ENCODE data around the gene MDK. TPM values are rescaled to one million over a fixed set of nuclear protein-coding genes. Genes with fewer than 3 reads are reported as not detected.
A peak's percentile ranks its signal among the peaks of the same experiment; 100 is the strongest.

Gene MDK, protein sequence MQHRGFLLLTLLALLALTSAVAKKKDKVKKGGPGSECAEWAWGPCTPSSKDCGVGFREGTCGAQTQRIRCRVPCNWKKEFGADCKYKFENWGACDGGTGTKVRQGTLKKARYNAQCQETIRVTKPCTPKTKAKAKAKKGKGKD
- 1 to 10 TPM; 5.8 to 8.6 (median 8.3) TPM for total RNA-seq
- 2.9 TPM for total RNA-seq (2013)
- total RNA-seq, result 0.27 to 3.8 (median 1.5) reads per million in 29 experiments

DNA sequence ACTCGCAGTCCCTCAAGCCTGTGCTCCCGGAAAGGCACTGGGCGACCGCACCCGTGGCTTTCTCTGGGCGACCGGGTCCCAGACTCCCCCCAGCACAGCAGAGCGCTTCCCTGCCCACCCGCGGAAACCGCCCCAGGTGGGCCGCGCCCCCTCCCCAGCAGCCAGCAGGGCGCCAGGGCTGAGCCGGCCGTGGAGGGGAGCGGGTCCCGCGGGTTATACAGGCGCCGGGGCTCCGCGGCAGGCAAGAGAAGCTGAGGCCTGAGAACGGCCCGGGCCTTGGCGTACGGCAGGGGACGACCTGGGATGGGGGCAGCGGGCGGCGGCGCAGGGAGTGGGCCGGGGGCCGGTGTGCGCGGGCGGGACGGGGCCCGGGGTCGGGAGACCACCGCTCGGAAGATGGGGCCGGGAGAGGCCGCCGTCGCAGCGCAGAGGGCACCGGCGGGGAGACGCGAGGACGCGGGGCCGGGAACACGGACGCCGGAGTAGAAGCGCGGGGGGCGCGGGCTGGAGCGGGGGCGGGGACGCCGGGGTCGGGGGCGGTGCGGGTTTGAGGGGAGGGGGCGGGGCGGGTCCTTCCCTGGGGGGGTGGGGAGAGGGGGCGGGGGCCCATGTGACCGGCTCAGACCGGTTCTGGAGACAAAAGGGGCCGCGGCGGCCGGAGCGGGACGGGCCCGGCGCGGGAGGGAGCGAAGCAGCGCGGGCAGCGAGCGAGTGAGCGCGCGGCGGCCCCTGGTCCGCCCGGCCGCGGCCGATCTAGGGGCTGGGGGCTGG lies at the start of gene MDK:
Gene MDK, plus strand, starts transcription at position 622 of the 771 bp plus-strand sequence. CDS start 389 bp downstream, outside the sequence.
- Mint-ChIP-seq H3K27ac (peak within 1 kb of the TSS in 1 of 2 donors; percentile 70), H3K36me3 (peaks cover 17% of the 10 kb centered on the region), H3K4me1 (peaks cover 7 to 11% (median 10%) of the 10 kb centered on the region in 3 donors), H3K4me3 (peak within 1 kb of the TSS; percentile 72 to 82 (median 79)), H3K27me3 (peaks cover 5 to 29% of the 10 kb centered on the region in 2 donors), H3K9me3 (no peaks in the 10 kb centered on the region)
- DNase-seq (no peak), ATAC-seq (replicated peaks in 1 of 4) (peak; percentile 9 to 18 (median 16))
- peak within 1 kb of the TSS; percentile 67 to 77 for H3K4me3 ChIP-seq (ENCODE audit: control insufficient read depth in 1 of 2, extremely low read depth in 1 of 2, low read length in 1 of 2)
- peaks cover 6 to 37% of the 10 kb centered on the region in 2 experiments for H3K4me1 ChIP-seq (ENCODE audit: control insufficient read depth in 1 of 2, extremely low read depth in 1 of 2, insufficient read depth in 2 of 2, low read length in 2 of 2)
- CTCF ChIA-PET, result no interaction called here
- 0% methylated on average over 63 of the region's 96 CpGs for WGBS (ENCODE audit: insufficient coverage)
- peak within 1 kb of the TSS; percentile 38 for H3K27ac ChIP-seq (ENCODE audit: low read length)
- POLR2A ChIA-PET, result no interaction called here
- peaks cover 0 to 48% of the 10 kb centered on the region in 2 experiments for H3K27me3 ChIP-seq (replicated peaks in 1 of 2; ENCODE audit: control insufficient read depth in 2 of 2, extremely low read depth in 1 of 2, insufficient read depth in 2 of 2, low read length in 1 of 2)
- H3K36me3 ChIP-seq (ENCODE audit: control insufficient read depth in 2 of 2, extremely low read depth in 1 of 2, insufficient read depth in 1 of 2, low read length in 1 of 2), result peaks cover 12 to 18% of the 10 kb centered on the region in 2 donors
- no peaks in the 10 kb centered on the region for H3K9me3 ChIP-seq

GRCh38 chr11:46332093-46332567 lies 49.3 kb upstream of the MDK start:
- H3K4me1 ChIP-seq (ENCODE audit: control insufficient read depth in 1 of 2, extremely low read depth in 1 of 2, insufficient read depth in 2 of 2, low read length in 2 of 2), result peaks cover 37 to 71% of the 10 kb centered on the region in 2 experiments
- CTCF ChIA-PET, result interaction anchor here in 1 of 2 donors (0.5 to 1.5 kb wide), 3 partner anchors 16 to 287 kb away, joined by 3 to 5 read pairs (median 5); no protein-coding TSS in a partner anchor

GRCh38 chr11:46332568-46333393 lies 48.7 kb upstream of the MDK start:
- ChIA-PET POLR2A (interaction anchor here (0.5 to 0.7 kb wide), 4 partner anchors 12 to 281 kb away, joined by 3 to 4 read pairs (median 4); no protein-coding TSS in a partner anchor), CTCF (interaction anchor here in 1 of 2 donors (0.6 to 1.5 kb wide), 2 partner anchors 17 to 36 kb away, joined by 3 to 5 read pairs; no protein-coding TSS in a partner anchor)
- ATAC-seq (replicated peaks in 1 of 4) (peak; percentile 28 to 46 (median 40)), DNase-seq (peak in 17 of 35 experiments; percentile 32 to 60 (median 44))
- Histone ChIP-seq H3K27ac (ENCODE audit: low read length) (peak overlapping the region; percentile 30), H3K36me3 (ENCODE audit: control insufficient read depth in 2 of 2, extremely low read depth in 1 of 2, insufficient read depth in 1 of 2, low read length in 1 of 2) (peaks cover 0 to 3% of the 10 kb centered on the region in 2 donors), H3K27me3 (replicated peaks in 1 of 2; ENCODE audit: control insufficient read depth in 2 of 2, extremely low read depth in 1 of 2, insufficient read depth in 2 of 2, low read length in 1 of 2) (peaks cover 0 to 49% of the 10 kb centered on the region in 2 experiments), H3K4me3 (ENCODE audit: control insufficient read depth in 1 of 2, extremely low read depth in 1 of 2, low read length in 1 of 2) (peak overlapping the region; percentile 59 to 60), H3K4me1 (ENCODE audit: control insufficient read depth in 1 of 2, extremely low read depth in 1 of 2, insufficient read depth in 2 of 2, low read length in 2 of 2) (peaks cover 41 to 75% of the 10 kb centered on the region in 2 experiments), H3K9me3 (no peaks in the 10 kb centered on the region)
- no peaks in the 10 kb centered on the region for H3K36me3 Mint-ChIP-seq
- peaks cover 66 to 73% (median 66%) of the 10 kb centered on the region in 3 donors for H3K4me1 Mint-ChIP-seq
- H3K27ac Mint-ChIP-seq, result peak overlapping the region; percentile 93 to 99
- H3K4me3 Mint-ChIP-seq, result peak overlapping the region; percentile 73 to 84 (median 78)
- H3K27me3 Mint-ChIP-seq, result peaks cover 0 to 9% of the 10 kb centered on the region in 2 donors
- no peaks in the 10 kb centered on the region for H3K9me3 Mint-ChIP-seq
- WGBS (ENCODE audit: insufficient coverage), result 2% methylated on average over 96 of the region's 99 CpGs

More at GRCh38 chr11:46332093-46332567, 49.3 kb upstream of the MDK start:
- Mint-ChIP-seq H3K27me3 (peaks cover 0 to 9% of the 10 kb centered on the region in 2 donors), H3K4me3 (peak overlapping the region; percentile 73 to 84 (median 78)), H3K36me3 (no peaks in the 10 kb centered on the region), H3K27ac (peak overlapping the region; percentile 93 to 99), H3K9me3 (no peaks in the 10 kb centered on the region), H3K4me1 (peaks cover 61 to 72% (median 64%) of the 10 kb centered on the region in 3 donors)
- WGBS (ENCODE audit: insufficient coverage), result 27% methylated on average over 8 of the region's 8 CpGs
- Histone ChIP-seq H3K4me3 (ENCODE audit: control insufficient read depth in 1 of 2, extremely low read depth in 1 of 2, low read length in 1 of 2) (peak overlapping the region; percentile 47 to 60), H3K9me3 (no peaks in the 10 kb centered on the region), H3K27me3 (replicated peaks in 1 of 2; ENCODE audit: control insufficient read depth in 2 of 2, extremely low read depth in 1 of 2, insufficient read depth in 2 of 2, low read length in 1 of 2) (peaks cover 0 to 49% of the 10 kb centered on the region in 2 experiments), H3K27ac (ENCODE audit: low read length) (peak overlapping the region; percentile 30), H3K36me3 (ENCODE audit: control insufficient read depth in 2 of 2, extremely low read depth in 1 of 2, insufficient read depth in 1 of 2, low read length in 1 of 2) (no peaks in the 10 kb centered on the region)
- DNase-seq, result no peak
- POLR2A ChIA-PET, result no interaction called here
- peak in 1 of 4 experiments; percentile 0 for ATAC-seq (replicated peaks in 1 of 4)

- DNase-seq (peak in 21 of 35 experiments; percentile 28 to 58 (median 43)), ATAC-seq (replicated peaks in 1 of 4) (peak in 3 of 4 experiments; percentile 29 to 39 (median 31))
- Mint-ChIP-seq H3K27ac (peak overlapping the region; percentile 81 to 90), H3K36me3 (no peaks in the 10 kb centered on the region), H3K27me3 (peaks cover 0 to 9% of the 10 kb centered on the region in 2 donors), H3K9me3 (no peaks in the 10 kb centered on the region), H3K4me1 (peaks cover 72 to 77% (median 73%) of the 10 kb centered on the region in 3 donors), H3K4me3 (peak overlapping the region; percentile 78 to 83 (median 81))
- Histone ChIP-seq H3K27ac (ENCODE audit: low read length) (peak overlapping the region; percentile 34), H3K4me3 (ENCODE audit: control insufficient read depth in 1 of 2, extremely low read depth in 1 of 2, low read length in 1 of 2) (peak overlapping the region; percentile 59 to 60), H3K9me3 (no peaks in the 10 kb centered on the region), H3K4me1 (ENCODE audit: control insufficient read depth in 1 of 2, extremely low read depth in 1 of 2, insufficient read depth in 2 of 2, low read length in 2 of 2) (peaks cover 46 to 79% of the 10 kb centered on the region in 2 experiments), H3K36me3 (ENCODE audit: control insufficient read depth in 2 of 2, extremely low read depth in 1 of 2, insufficient read depth in 1 of 2, low read length in 1 of 2) (peaks cover 0 to 4% of the 10 kb centered on the region in 2 donors), H3K27me3 (replicated peaks in 1 of 2; ENCODE audit: control insufficient read depth in 2 of 2, extremely low read depth in 1 of 2, insufficient read depth in 2 of 2, low read length in 1 of 2) (peaks cover 0 to 51% of the 10 kb centered on the region in 2 experiments)
- POLR2A ChIA-PET, result interaction anchor here (0.7 kb wide), 2 partner anchors 12 to 211 kb away, joined by 3 to 4 read pairs; no protein-coding TSS in a partner anchor
- WGBS (ENCODE audit: insufficient coverage), result 2% methylated on average over 21 of the region's 25 CpGs
- CTCF ChIA-PET, result interaction anchor here in 1 of 2 donors (0.6 to 1.5 kb wide), 2 partner anchors 18 to 831 kb away, joined by 5 read pairs; no protein-coding TSS in a partner anchor
These were observed 48.0 kb upstream of the MDK start for GRCh38 chr11:46333394-46333947.

GRCh38 chr11:46334211-46334610 lies 47.3 kb upstream of the MDK start:
- H3K4me3 ChIP-seq (ENCODE audit: control insufficient read depth in 1 of 2, extremely low read depth in 1 of 2, low read length in 1 of 2), result peak overlapping the region; percentile 59 to 60
- peaks cover 0 to 52% of the 10 kb centered on the region in 2 experiments for H3K27me3 ChIP-seq (replicated peaks in 1 of 2; ENCODE audit: control insufficient read depth in 2 of 2, extremely low read depth in 1 of 2, insufficient read depth in 2 of 2, low read length in 1 of 2)
- ChIA-PET POLR2A (no interaction called here), CTCF (interaction anchor here in 1 of 2 donors (0.6 kb wide), 1 partner anchor 830 kb away, joined by 5 read pairs; no protein-coding TSS in a partner anchor)
- Mint-ChIP-seq H3K27me3 (peaks cover 0 to 9% of the 10 kb centered on the region in 2 donors), H3K27ac (peak overlapping the region in 1 of 2 donors; percentile 90), H3K9me3 (no peaks in the 10 kb centered on the region), H3K4me3 (peak overlapping the region; percentile 78 to 83 (median 81)), H3K36me3 (no peaks in the 10 kb centered on the region), H3K4me1 (peaks cover 77 to 84% (median 79%) of the 10 kb centered on the region in 3 donors)
- H3K4me1 ChIP-seq (ENCODE audit: control insufficient read depth in 1 of 2, extremely low read depth in 1 of 2, insufficient read depth in 2 of 2, low read length in 2 of 2), result peaks cover 51 to 87% of the 10 kb centered on the region in 2 experiments
- DNase-seq, result no peak
- WGBS (ENCODE audit: insufficient coverage), result no CpG with 5 or more reads among the region's 3 CpGs
- H3K9me3 ChIP-seq, result no peaks in the 10 kb centered on the region
- peaks cover 0 to 4% of the 10 kb centered on the region in 2 donors for H3K36me3 ChIP-seq (ENCODE audit: control insufficient read depth in 2 of 2, extremely low read depth in 1 of 2, insufficient read depth in 1 of 2, low read length in 1 of 2)
- no peak overlapping the region for H3K27ac ChIP-seq (ENCODE audit: low read length)
- ATAC-seq (replicated peaks in 1 of 4), result no peak
